A549 (cell line): ENCODE measurements around the gene ZNF543. TPM values are rescaled to one million over a fixed set of nuclear protein-coding genes. Genes with fewer than 3 reads are reported as not detected.

Source experiments
- ATAC-seq, 2 experiments: fragments of 200-7000 bp in 1 of 2; fragments of >200 bp in 1 of 2; cut with Nextera tagmentation in 1 of 2; cut with Tn5 transposase in 1 of 2; 3 replicates each; pipeline versions ENCODE4 v1.8.0 to v1.9.1; 2018 to 2020; ENCODE audit warnings: mild to moderate bottlenecking in 1 of 2, moderate library complexity in 1 of 2
- CTCF ChIA-PET: fragments of 300-600 bp; sonication (Branson Sonifier 250); formaldehyde crosslinking; extraction: SDS; loops from one replicate; lab custom pipeline; 2021; ENCODE audit warnings: antibody characterized with exemption, inconsistent platforms; lab: Yijun Ruan, JAX
- POLR2A ChIA-PET: fragments of 350-600 bp; formaldehyde crosslinking; extraction: SDS; loops from one replicate; lab custom pipeline; 2021; ENCODE audit warnings: antibody characterized with exemption, inconsistent platforms; lab: Yijun Ruan, JAX
- DNase-seq, 2 experiments: peaks; one replicate each; pipeline versions ENCODE4 v3.0.0 to v3.0.0-alpha.2; 2011 to 2016; ENCODE audit warnings: low read depth in 1 of 2, low spot score in 1 of 2
- FAIRE-seq: peaks from 2 replicates; lab custom pipeline; 2011; peaks lifted over from hg19 to GRCh38; lab: Jason Lieb, UNC
- H3K27ac ChIP-seq, 2 experiments: fragments of >200 bp; sonication (Bioruptor Twin); formaldehyde crosslinking; 3 replicates each; pipeline ENCODE4 v1.5.1; 2016 to 2017
- H3K4me1 ChIP-seq: fragments of >200 bp; sonication (Bioruptor Twin); formaldehyde crosslinking; 3 replicates; pipeline ENCODE4 v1.6.1; 2016
- H3K4me2 ChIP-seq: fragments of >200 bp; sonication (Bioruptor Twin); formaldehyde crosslinking; 3 replicates; pipeline ENCODE4 v1.6.1; 2016
- H3K4me3 ChIP-seq: fragments of >200 bp; sonication (Bioruptor Twin); formaldehyde crosslinking; 3 replicates; pipeline ENCODE4 v1.5.1; 2016
- H3K9me3 ChIP-seq: fragments of >200 bp; sonication (Bioruptor Twin); formaldehyde crosslinking; 3 replicates; pipeline ENCODE4 v1.6.1; 2016
- ATOH8 ChIP-seq: fragments of 250-450 bp; sonication (Bioruptor Pico); IDR thresholded peaks from 2 replicates; pipeline ENCODE4 v1.5.0; 2020; ENCODE audit warnings: low read depth, mild to moderate bottlenecking, moderate library complexity
- CBX8 ChIP-seq: fragments of 200-600 bp; sonication (generic); IDR thresholded peaks from 2 replicates; pipeline ENCODE4 v1.6.1; 2016
- CEBPB ChIP-seq, 2 experiments: fragments of >200 bp in 1 of 2; sonication (Bioruptor Twin) in 1 of 2; formaldehyde crosslinking in 1 of 2; IDR thresholded peaks; 2 replicates each; pipeline ENCODE4 v1.6.1; 2012 to 2016
- ELK1 ChIP-seq: fragments of 150-350 bp; IDR thresholded peaks from 2 replicates; pipeline ENCODE4 v1.6.1; 2014; ENCODE audit warnings: low read depth, mild to moderate bottlenecking, low read length
- HEYL ChIP-seq: fragments of 250-450 bp; sonication (Bioruptor Pico); IDR thresholded peaks from 2 replicates; pipeline ENCODE4 v1.8.0; 2021; ENCODE audit warnings: mild to moderate bottlenecking, moderate library complexity
- HOXA7 ChIP-seq: fragments of 250-450 bp; sonication (Bioruptor Pico); IDR thresholded peaks from 2 replicates; pipeline ENCODE4 v1.5.0; 2020; ENCODE audit warnings: mild to moderate bottlenecking, moderate library complexity
- HOXB13 ChIP-seq: fragments of 250-450 bp; sonication (Bioruptor Pico); IDR thresholded peaks from 2 replicates; pipeline ENCODE4 v1.5.0; 2020; ENCODE audit warnings: low read depth, mild to moderate bottlenecking, moderate library complexity
- HOXB5 ChIP-seq: fragments of 250-450 bp; sonication (Bioruptor Pico); IDR thresholded peaks from 2 replicates; pipeline ENCODE4 v1.5.0; 2020; ENCODE audit warnings: mild to moderate bottlenecking, moderate library complexity
- MAFK ChIP-seq: fragments of 450-650 bp; IDR thresholded peaks from 2 replicates; pipeline ENCODE4 v1.6.1; 2014; ENCODE audit not compliant: partially characterized antibody
- MYC ChIP-seq: IDR thresholded peaks from 2 replicates; pipeline ENCODE4 v1.6.1; 2012; ENCODE audit warnings: mild to moderate bottlenecking, inconsistent platforms, low read length, improper control_type of control experiment, borderline replicate concordance
- NR3C1 ChIP-seq: fragments of >200 bp; sonication (Bioruptor Twin); formaldehyde crosslinking; IDR thresholded peaks from 3 replicates; pipeline ENCODE4 v1.6.1; 2017
- PBX3 ChIP-seq: IDR thresholded peaks from 2 replicates; pipeline ENCODE4 v1.6.1; 2012
- PHF8 ChIP-seq: fragments of 200-600 bp; sonication (generic); IDR thresholded peaks from 2 replicates; pipeline ENCODE4 v1.6.1; 2016; ENCODE audit warnings: low read depth, mild to moderate bottlenecking, antibody characterized with exemption, moderate library complexity, borderline replicate concordance
- RARB ChIP-seq: fragments of 250-450 bp; sonication (Bioruptor Pico); IDR thresholded peaks from 2 replicates; pipeline ENCODE4 v1.8.0; 2021; ENCODE audit warnings: mild to moderate bottlenecking, moderate library complexity
- RCOR1 ChIP-seq: fragments of 150-350 bp; IDR thresholded peaks from 2 replicates; pipeline ENCODE4 v1.6.1; 2014; ENCODE audit warnings: antibody characterized with exemption, low read length, low read depth
- REST ChIP-seq: fragments of 200-600 bp; sonication (generic); IDR thresholded peaks from 2 replicates; pipeline ENCODE4 v1.6.1; 2016; ENCODE audit warnings: antibody characterized with exemption, mild to moderate bottlenecking, moderate library complexity
- RFX5 ChIP-seq: fragments of 450-650 bp; IDR thresholded peaks from 2 replicates; pipeline ENCODE4 v1.7.1; 2014; ENCODE audit warnings: antibody characterized with exemption, mild to moderate bottlenecking, moderate library complexity
- RNF2 ChIP-seq: fragments of 200-600 bp; sonication (generic); IDR thresholded peaks from 2 replicates; pipeline ENCODE4 v1.6.1; 2016; ENCODE audit warnings: low read depth, mild to moderate bottlenecking, antibody characterized with exemption, moderate library complexity, borderline replicate concordance
- SREBF2 ChIP-seq: fragments of 450-650 bp; IDR thresholded peaks from 2 replicates; pipeline ENCODE4 v1.6.1; 2014; ENCODE audit warnings: mild to moderate bottlenecking, moderate library complexity
- TFCP2L1 ChIP-seq: fragments of 250-450 bp; sonication (Bioruptor Pico); IDR thresholded peaks from 2 replicates; pipeline ENCODE4 v1.5.0; 2021; ENCODE audit warnings: mild to moderate bottlenecking
- ZC3H11A ChIP-seq: fragments of 450-650 bp; IDR thresholded peaks from 2 replicates; pipeline ENCODE4 v1.6.1; 2014; ENCODE audit warnings: antibody characterized with exemption, mild to moderate bottlenecking
- ZNF302 ChIP-seq: fragments of 250-450 bp; sonication (Bioruptor Pico); IDR thresholded peaks from 2 replicates; pipeline ENCODE4 v1.9.0; 2021; ENCODE audit warnings: inconsistent platforms, mild to moderate bottlenecking, moderate library complexity
- WGBS: methylation state at CpG from one replicate; pipeline ENCODE4 v1.1.6; 2017; ENCODE audit errors: missing lambda C conversion rate; 5-methylcytosine and 5-hydroxymethylcytosine counted together
- polyA plus RNA-seq, 4 experiments: library from polyadenylated mRNA; depleted of rRNA in 3 of 4; stranded (reverse); fragments of >200 nt; fragmentation: RNase III in 1 of 4; extraction: RNeasy Plus Mini Kit Qiagen cat#74134 plus additional on column Dnase treatment in 1 of 4; gene quantifications; 2 replicates in 3 of 4; 3 replicates in 1 of 4; pipeline ENCODE4 v1.2.3, GENCODE V29; 2011 to 2017

ZNF543 gene
- polyA plus RNA-seq, 2 of the 4 experiments (the other 2 are of a cell fraction): 1.5 to 3.9 TPM

GRCh38 chr19:57319869-57320179, 448 bp upstream of the ZNF543 start:
- peak overlapping the region; percentile 88 to 93 for H3K27ac ChIP-seq
- FAIRE-seq (no peak), DNase-seq (no peak), ATAC-seq (0 out of 6 replicates have a peak, but pooled peaks of 1 of the 2 experiments have one; percentile 8)
- TF ChIP-seq NR3C1 (no peak), MAFK (peak; percentile 61)
- H3K4me2 ChIP-seq: peak overlapping the region; percentile 82
- H3K9me3 ChIP-seq: peaks cover 84% of the 10 kb centered on the region
- no CpG with 5 or more reads among the region's 1 CpG for WGBS
- H3K4me3 ChIP-seq: peak overlapping the region; percentile 87
- H3K4me1 ChIP-seq: no peaks in the 10 kb centered on the region
- ChIA-PET CTCF (no interaction called here), POLR2A (interaction anchor here (0.9 kb wide), 1 partner anchor 362 kb away, joined by 3 read pairs; the partner anchor contains the start of gene ZNF551)

GRCh38 chr19:57321116-57321515, 844 bp downstream of the ZNF543 start:
- CTCF ChIA-PET: interaction anchor here (1.1 kb wide), 1 partner anchor 9 kb away, joined by 3 read pairs; no protein-coding TSS in a partner anchor

GRCh38 chr19:57321751-57322150, 1.5 kb downstream of the ZNF543 start:
- no peak overlapping the region for H3K27ac ChIP-seq
- CTCF ChIA-PET: interaction anchor here (1.1 kb wide), 1 partner anchor 10 kb away, joined by 3 read pairs; no protein-coding TSS in a partner anchor
- H3K4me2 ChIP-seq: peak overlapping the region; percentile 82
- ATAC-seq (no peak), DNase-seq (no peak), FAIRE-seq (no peak)
- no peak for TF ChIP-seq PBX3
- TF ChIP-seq ELK1: no peak
- no peak for TF ChIP-seq RNF2
- TF ChIP-seq ZNF302 (CRISPR knock-in tag): no peak
- TF ChIP-seq RCOR1: no peak
- no peak for TF ChIP-seq REST
- no peak for TF ChIP-seq MYC
- no peak for TF ChIP-seq TFCP2L1 (CRISPR knock-in tag)
- WGBS: 92% methylated on average over 3 of the region's 3 CpGs
- H3K9me3 ChIP-seq: peaks cover 85% of the 10 kb centered on the region
- no peaks in the 10 kb centered on the region for H3K4me1 ChIP-seq
- POLR2A ChIA-PET: no interaction called here
- H3K4me3 ChIP-seq: no peak overlapping the region

More at GRCh38 chr19:57321116-57321515, 844 bp downstream of the ZNF543 start:
- no peak for ATAC-seq
- Histone ChIP-seq H3K4me3 (peak overlapping the region; percentile 87), H3K9me3 (peaks cover 85% of the 10 kb centered on the region), H3K4me2 (peak overlapping the region; percentile 82), H3K27ac (peak overlapping the region; percentile 88 to 93; a peak in 5 of 6 replicates), H3K4me1 (no peaks in the 10 kb centered on the region)
- POLR2A ChIA-PET: no interaction called here
- WGBS: 62% methylated on average over 8 of the region's 8 CpGs
- FAIRE-seq: no peak
- TF ChIP-seq HOXA7 (CRISPR knock-in tag) (no peak), HOXB13 (CRISPR knock-in tag) (no peak), CEBPB (IDR thresholded peaks at IDR 0.05) (no peak), SREBF2 (no peak), HEYL (CRISPR knock-in tag) (no peak), RFX5 (no peak), ZC3H11A (no peak), CBX8 (no peak), ATOH8 (CRISPR knock-in tag) (no peak), HOXB5 (no peak), RARB (CRISPR knock-in tag) (no peak), PHF8 (no peak)
- DNase-seq: no peak
